ENCODE measurements around the gene CREBRF. TPM values are rescaled to one million over a fixed set of nuclear protein-coding genes. Genes with fewer than 3 reads are reported as not detected.
"Not testable (repeated sequence)": the region's sequence is repeated elsewhere in the genome, so short reads cannot be mapped to it uniquely, and the experiment has no call there.

CREBRF gene
- total RNA-seq, 2 donors from 2014 or later: 12.2 to 12.7 TPM

DNA sequence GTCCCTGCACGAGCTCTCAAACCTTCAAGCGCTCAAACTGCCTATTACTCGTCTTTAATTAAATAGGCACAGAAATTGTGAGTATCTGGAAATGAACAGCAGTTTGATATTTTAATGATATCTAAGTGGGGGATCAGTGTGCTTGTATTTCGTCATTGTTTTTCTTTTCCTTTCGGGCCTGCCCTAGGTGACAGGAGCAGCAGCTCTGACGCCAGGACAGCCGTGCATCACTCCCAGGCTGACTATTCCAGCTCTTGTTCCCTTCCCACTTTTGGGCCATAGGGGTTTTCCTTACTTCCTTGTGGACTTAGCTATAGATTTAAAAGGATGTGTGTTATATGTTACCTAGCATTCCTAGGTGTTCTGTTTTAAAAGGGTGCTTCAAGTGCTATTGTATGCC lies 97.7 kb downstream of the CREBRF start:
- Histone ChIP-seq H3K36me3 (ENCODE audit: control insufficient read depth, insufficient read depth, low read length) (peaks cover 10% of the 10 kb centered on the region), H3K9ac (ENCODE audit: extremely low read depth, low read length, poor library complexity, severe bottlenecking) (no peak overlapping the region), H3K27ac (ENCODE audit: low read depth, low read length) (no peak overlapping the region), H3K9me3 (ENCODE audit: control insufficient read depth, low read length) (no peaks in the 10 kb centered on the region), H3K4me1 (ENCODE audit: control insufficient read depth, insufficient read depth, low read length) (no peaks in the 10 kb centered on the region), H3K4me3 (ENCODE audit: low read length) (no peak overlapping the region), H3K27me3 (ENCODE audit: control insufficient read depth, insufficient read depth, low read length, poor library complexity, severe bottlenecking) (no peaks in the 10 kb centered on the region)
- Mint-ChIP-seq H3K4me3 (no peak overlapping the region), H3K27ac (no peak overlapping the region), H3K27me3 (ENCODE audit: insufficient read depth) (no peaks in the 10 kb centered on the region), H3K4me1 (no peaks in the 10 kb centered on the region), H3K9me3 (no peaks in the 10 kb centered on the region), H3K36me3 (ENCODE audit: low read depth) (peaks cover 38% of the 10 kb centered on the region)
- 89 to 95% methylated on average over 5 to 7 of the region's 7 CpGs for WGBS, 2 experiments (ENCODE audit: insufficient coverage in 1 of 2, insufficient read length in 1 of 2)
- no peak for DNase-seq
- TF ChIP-seq CTCF (conservative IDR thresholded peaks at IDR 0.05): no peak

GRCh38 chr5:173154619-173155018 lies 98.5 kb downstream of the CREBRF start:
- not testable (repeated sequence) for H3K27ac Mint-ChIP-seq; H3K9me3 ChIP-seq (ENCODE audit: control insufficient read depth, low read length); H3K4me1 Mint-ChIP-seq; H3K27me3 ChIP-seq (ENCODE audit: control insufficient read depth, insufficient read depth, low read length, poor library complexity, severe bottlenecking); H3K27me3 Mint-ChIP-seq (ENCODE audit: insufficient read depth); H3K4me3 ChIP-seq (ENCODE audit: low read length); H3K9me3 Mint-ChIP-seq; H3K36me3 ChIP-seq (ENCODE audit: control insufficient read depth, insufficient read depth, low read length); DNase-seq; H3K27ac ChIP-seq (ENCODE audit: low read depth, low read length); H3K4me3 Mint-ChIP-seq; H3K9ac ChIP-seq (ENCODE audit: extremely low read depth, low read length, poor library complexity, severe bottlenecking); H3K4me1 ChIP-seq (ENCODE audit: control insufficient read depth, insufficient read depth, low read length)
- H3K36me3 Mint-ChIP-seq (ENCODE audit: low read depth): peaks cover 30% of the 10 kb centered on the region
- WGBS, 2 experiments (ENCODE audit: insufficient coverage in 1 of 2, insufficient read length in 1 of 2): 84 to 94% methylated on average over 3 to 5 of the region's 5 CpGs

DNA sequence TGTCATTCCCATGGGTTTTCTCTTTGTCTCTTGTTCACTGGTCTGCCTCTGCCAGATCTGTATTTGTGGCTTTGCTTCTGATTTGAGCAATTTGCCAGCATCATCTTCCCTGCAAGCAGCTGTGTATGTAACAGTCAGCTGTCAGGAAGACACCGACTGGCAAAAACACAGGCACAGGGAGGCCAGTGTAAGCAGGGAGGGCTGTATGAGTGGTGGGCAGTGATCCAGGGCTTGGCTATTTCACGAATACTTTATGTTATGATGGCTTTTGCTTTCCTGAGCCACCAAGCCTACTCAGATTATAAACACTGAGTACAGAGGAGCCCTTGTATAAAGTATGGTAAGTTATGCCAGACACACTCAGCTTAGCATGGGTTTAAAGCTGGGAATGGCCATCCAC lies 99.8 kb downstream of the CREBRF start:
- H3K9me3 Mint-ChIP-seq: no peaks in the 10 kb centered on the region
- H3K4me1 Mint-ChIP-seq: no peaks in the 10 kb centered on the region
- 50% methylated on average over 2 of the region's 2 CpGs; no CpG with 5 or more reads in 1 of the 2 experiments for WGBS, 2 experiments (ENCODE audit: insufficient coverage in 1 of 2, insufficient read length in 1 of 2)
- no peaks in the 10 kb centered on the region for H3K27me3 ChIP-seq (ENCODE audit: control insufficient read depth, insufficient read depth, low read length, poor library complexity, severe bottlenecking)
- no peak for DNase-seq
- H3K27ac Mint-ChIP-seq: no peak overlapping the region
- H3K4me1 ChIP-seq (ENCODE audit: control insufficient read depth, insufficient read depth, low read length): no peaks in the 10 kb centered on the region
- peaks cover 24% of the 10 kb centered on the region for H3K36me3 Mint-ChIP-seq (ENCODE audit: low read depth)
- H3K4me3 ChIP-seq (ENCODE audit: low read length): no peak overlapping the region
- H3K27ac ChIP-seq (ENCODE audit: low read depth, low read length): no peak overlapping the region
- H3K4me3 Mint-ChIP-seq: no peak overlapping the region
- H3K9ac ChIP-seq (ENCODE audit: extremely low read depth, low read length, poor library complexity, severe bottlenecking): no peak overlapping the region
- H3K27me3 Mint-ChIP-seq (ENCODE audit: insufficient read depth): no peaks in the 10 kb centered on the region
- TF ChIP-seq CTCF (conservative IDR thresholded peaks at IDR 0.05): no peak
- peaks cover 16% of the 10 kb centered on the region for H3K36me3 ChIP-seq (ENCODE audit: control insufficient read depth, insufficient read depth, low read length)
- no peaks in the 10 kb centered on the region for H3K9me3 ChIP-seq (ENCODE audit: control insufficient read depth, low read length)

DNA sequence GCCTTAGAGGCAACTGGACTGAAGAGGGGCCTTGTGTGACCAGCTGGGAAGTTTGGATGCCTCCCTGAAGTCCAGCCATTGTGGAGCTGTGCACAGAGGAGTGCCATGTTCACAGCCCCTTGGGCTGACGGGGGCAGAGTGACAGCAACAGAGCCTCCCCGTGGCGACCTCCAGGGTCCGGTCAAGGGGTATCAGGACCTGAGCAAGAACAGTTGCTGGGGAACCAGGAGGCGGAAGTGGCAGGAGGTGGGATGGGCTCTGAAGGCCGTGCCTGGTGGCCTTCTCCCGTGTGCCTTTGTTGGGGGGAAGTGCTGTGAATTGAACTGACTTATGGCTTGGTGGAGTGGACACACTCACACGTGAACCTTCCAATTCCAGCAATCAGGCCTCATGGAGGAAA lies 102.2 kb downstream of the CREBRF start:
- Mint-ChIP-seq H3K27ac (no peak overlapping the region), H3K4me3 (no peak overlapping the region), H3K27me3 (ENCODE audit: insufficient read depth) (no peaks in the 10 kb centered on the region), H3K4me1 (no peaks in the 10 kb centered on the region), H3K36me3 (ENCODE audit: low read depth) (peaks cover 18% of the 10 kb centered on the region), H3K9me3 (no peaks in the 10 kb centered on the region)
- no peak for DNase-seq
- H3K4me1 ChIP-seq (ENCODE audit: control insufficient read depth, insufficient read depth, low read length): no peaks in the 10 kb centered on the region
- WGBS, 2 experiments (ENCODE audit: insufficient coverage in 1 of 2, insufficient read length in 1 of 2): 92 to 93% methylated on average over 4 to 8 of the region's 8 CpGs
- no peak overlapping the region for H3K4me3 ChIP-seq (ENCODE audit: low read length)
- H3K9ac ChIP-seq (ENCODE audit: extremely low read depth, low read length, poor library complexity, severe bottlenecking): no peak overlapping the region
- no peaks in the 10 kb centered on the region for H3K9me3 ChIP-seq (ENCODE audit: control insufficient read depth, low read length)
- no peak overlapping the region for H3K27ac ChIP-seq (ENCODE audit: low read depth, low read length)
- no peak for TF ChIP-seq CTCF (conservative IDR thresholded peaks at IDR 0.05)
- H3K36me3 ChIP-seq (ENCODE audit: control insufficient read depth, insufficient read depth, low read length): peaks cover 19% of the 10 kb centered on the region
- H3K27me3 ChIP-seq (ENCODE audit: control insufficient read depth, insufficient read depth, low read length, poor library complexity, severe bottlenecking): no peaks in the 10 kb centered on the region

Data from endodermal cell (in vitro differentiated cells).